Daoy (cell line): Measurements from ENCODE around the gene RPS6KA2. TPM values are rescaled to one million over a fixed set of nuclear protein-coding genes. Genes with fewer than 3 reads are reported as not detected.

ENCODE experiments used
- DNase-seq: peaks from one replicate; pipeline ENCODE4 v3.0.0-alpha.2; 2015; ENCODE audit warnings: low read depth
- total RNA-seq: library from RNA; depleted of rRNA; stranded (reverse); fragments of >200 nt; shearing (Covaris generic); gene quantifications from 2 replicates; pipeline ENCODE4 v1.2.3, GENCODE V29; 2014

Gene RPS6KA2
- total RNA-seq, 1 experiment from 2014 or later = 5.5 TPM

- no peak for DNase-seq
Observed at GRCh38 chr6:166449036-166449435, 178.0 kb downstream of the RPS6KA2 start.

- no peak for DNase-seq
Observed at GRCh38 chr6:166448432-166448831, 178.6 kb downstream of the RPS6KA2 start.

DNA sequence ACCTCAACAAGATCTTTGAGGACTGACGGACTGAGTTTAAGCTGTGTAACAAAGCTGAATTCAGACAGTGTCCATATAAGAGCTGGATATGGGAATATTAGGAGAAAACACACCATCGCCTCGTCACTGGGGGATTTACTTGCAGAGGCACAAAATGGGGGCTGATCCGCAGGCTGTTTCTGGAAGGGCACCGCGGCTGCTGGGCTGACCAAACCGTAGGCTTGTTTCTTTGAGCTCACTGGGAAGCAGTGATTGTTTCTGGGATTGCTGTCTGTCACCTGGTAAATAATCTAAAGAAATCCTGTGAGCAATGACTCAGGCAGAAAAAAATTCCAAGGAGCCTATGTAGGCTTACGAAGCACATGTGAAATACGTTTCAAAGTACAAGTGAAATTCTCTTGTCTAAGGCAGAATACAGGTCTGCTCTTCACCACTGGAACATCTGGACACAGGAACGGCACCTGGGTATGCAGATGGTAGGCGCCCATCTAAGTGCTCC is 180.4 kb downstream of the RPS6KA2 start:
- no peak for DNase-seq

DNA sequence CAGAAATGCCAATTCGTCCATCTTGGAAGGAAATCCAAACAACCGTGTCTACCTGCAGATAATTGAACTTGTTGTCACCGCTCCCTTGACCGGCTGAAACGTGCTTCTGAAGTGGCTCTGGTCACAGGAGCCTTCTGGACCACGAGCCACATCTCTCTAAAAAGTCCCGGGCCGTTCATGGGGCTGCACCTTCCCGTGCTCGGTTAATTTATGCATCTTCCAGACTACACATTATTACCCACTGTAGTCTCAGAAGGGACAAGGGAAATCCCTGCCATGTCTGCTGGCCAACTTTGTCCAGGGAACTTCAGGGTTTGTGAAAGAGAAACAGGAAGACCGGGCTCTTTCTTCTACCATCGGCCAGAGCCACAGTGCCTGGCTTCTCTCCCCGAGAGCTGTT is 180.9 kb downstream of the RPS6KA2 start:
- DNase-seq = no peak

GRCh38 chr6:166444446-166444845 is 182.6 kb downstream of the RPS6KA2 start:
- no peak for DNase-seq

DNA sequence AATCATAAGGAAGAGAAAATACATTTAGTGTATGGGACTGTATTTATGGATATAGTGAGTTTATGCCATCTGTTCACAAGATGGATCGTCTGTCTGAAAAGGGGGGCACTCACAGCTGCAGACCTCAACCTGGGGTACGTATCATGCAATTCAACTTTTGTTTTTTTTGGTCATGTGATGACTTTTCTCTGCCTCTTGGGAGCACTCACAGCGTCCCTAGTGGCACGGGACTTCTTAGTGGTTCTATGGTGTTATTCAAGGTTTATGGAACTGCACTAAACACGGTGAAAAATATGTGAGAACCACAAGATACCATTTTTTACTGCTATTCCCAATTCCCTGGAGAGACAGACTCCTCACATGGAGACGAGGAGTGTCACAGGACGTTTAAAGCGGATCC is 183.9 kb downstream of the RPS6KA2 start:
- no peak for DNase-seq

DNA sequence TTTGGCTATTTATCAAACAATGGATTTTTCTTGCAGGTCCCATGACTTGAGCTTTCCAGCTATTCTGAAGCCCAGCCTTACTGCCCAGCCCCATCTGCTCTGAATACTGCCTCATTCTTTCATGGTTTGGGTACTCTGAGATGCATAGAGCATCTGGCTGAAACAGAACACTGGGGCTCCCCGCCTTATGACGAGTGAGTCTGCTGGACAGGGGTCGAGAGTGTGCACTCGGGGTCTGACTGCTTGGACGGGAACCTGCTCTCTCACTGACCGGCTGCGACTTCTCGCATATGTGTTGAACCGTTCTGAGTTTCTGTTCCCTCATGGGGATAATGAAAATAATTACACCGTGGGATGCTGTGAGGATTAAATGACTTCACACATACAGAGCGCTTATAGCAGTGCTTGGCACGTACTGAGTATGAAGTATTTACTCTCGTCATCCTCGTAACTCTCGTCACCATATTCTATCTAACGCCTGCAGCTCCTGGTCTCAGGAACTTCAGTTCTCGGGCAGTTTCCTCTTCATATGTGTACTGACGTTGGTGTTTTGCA is 184.8 kb downstream of the RPS6KA2 start:
- no peak for DNase-seq

DNA sequence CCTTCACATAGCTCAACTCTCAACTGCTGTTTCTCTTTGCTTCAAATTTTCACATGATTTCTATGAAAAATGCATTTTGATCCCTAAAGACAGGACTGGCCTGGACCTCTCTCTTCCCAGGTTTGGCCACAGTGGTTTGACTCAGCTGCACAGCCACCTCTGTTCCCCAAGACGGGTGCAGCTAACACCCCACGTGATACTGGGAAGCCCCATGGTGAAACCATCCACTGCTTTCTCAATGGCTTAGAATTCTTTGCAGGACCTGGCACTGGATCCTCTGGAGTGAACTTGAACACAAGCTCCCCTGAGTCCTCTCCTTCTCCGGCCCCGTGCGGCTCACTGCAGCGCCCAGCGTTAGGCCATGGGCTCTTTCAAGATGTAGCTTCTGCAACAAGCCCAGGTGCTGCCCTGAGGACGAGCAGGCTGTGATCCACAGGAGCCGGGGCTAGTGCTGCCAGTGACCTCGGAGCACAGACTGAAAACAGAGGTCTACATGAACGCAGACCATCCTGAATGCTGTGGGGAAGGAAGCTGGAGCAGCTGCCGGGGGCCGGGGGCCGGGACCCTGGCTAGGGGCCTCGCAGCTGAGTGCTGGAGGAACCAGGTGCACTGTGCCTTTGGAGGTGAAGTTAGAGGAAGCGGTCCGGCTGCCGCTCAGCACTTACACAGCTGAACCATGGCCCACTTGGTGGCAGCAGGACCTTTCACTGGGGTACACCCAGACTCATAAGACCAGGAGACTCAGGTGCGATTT is 185.5 kb downstream of the RPS6KA2 start:
- DNase-seq = no peak

DNA sequence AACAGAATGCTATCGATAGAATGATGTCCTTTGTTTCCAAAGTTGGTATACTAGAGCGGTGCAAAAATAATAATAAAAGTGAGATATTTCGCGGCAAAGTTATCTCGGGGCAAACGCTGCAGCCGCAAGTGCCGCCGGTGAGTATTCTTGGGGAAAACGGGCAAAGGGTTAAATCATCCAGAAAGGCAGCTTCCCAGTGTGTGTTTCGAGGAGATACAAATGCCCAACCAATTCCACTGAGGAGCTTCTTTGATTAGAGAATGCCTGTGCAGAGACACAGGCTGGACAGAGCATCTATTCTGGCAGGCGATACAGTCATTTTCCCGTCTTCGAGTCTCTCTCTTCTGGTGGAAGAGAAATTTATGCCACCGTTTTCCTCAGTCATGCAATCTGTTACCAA is 186.3 kb downstream of the RPS6KA2 start:
- no peak for DNase-seq

GRCh38 chr6:166440106-166440505 is 186.9 kb downstream of the RPS6KA2 start:
- DNase-seq = no peak

DNA sequence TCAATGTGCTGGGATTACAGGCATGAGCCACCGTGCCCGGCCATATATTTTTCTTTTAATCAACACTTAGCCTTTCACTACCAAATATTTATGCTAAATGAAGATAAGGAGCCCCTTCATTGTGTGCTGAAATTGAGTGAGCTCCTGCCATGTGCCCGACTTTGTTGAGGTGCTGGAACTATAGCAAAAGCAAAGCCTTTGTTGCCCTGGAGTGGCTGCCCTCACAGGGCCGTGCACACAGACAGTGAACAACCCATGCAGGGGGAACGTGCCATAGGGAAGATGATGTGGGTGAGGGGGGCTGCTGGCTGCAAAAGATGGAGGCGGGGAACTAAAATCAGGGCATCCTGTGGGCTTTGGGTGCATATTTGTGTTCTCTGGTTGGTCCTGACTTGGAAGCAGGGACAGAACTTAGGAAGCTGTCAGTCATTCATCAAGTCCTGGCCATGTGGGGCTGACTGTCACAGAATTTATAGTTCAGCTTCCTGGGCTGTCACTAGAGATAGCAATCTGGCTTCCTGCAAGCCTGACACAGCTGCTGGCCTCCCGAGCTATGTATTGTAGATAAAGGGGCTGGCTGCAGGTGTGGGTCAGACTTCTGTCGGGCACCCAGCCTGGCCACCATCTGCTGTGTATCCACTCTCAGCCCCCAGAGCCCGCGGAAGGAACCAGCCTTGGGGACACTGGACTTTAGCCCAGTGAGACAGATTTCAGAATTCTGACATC is 187.5 kb downstream of the RPS6KA2 start:
- no peak for DNase-seq

DNA sequence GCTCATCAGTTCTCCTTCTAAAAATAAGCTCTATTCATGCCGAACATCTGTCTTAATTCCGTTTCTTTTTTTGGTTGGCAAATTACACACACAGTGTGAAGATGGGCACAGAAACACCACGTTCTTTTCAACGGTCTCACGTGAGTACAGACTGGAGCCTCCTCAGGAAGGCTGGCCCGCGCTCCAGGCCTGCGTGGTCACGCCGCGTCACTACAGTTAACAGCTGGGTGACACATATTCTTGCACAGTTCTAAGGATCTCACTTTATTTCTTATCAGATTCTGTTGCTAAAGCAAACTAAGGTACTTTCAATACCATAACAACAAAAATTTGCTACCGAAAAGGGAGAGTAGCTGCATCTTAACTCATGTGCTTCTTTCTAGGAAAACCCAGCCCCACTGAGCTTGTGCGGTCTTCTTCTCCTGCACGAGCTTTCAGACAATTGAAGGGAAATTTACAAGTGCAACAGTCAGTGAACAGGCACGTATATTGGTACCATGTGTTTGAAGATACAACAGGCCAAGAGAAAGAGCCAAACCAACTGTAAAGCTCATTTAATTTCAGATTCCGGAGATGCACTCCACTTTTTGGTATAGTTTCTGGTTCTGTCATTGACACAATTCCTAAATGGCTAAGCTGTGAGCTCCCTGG is 188.7 kb downstream of the RPS6KA2 start:
- DNase-seq = no peak

DNA sequence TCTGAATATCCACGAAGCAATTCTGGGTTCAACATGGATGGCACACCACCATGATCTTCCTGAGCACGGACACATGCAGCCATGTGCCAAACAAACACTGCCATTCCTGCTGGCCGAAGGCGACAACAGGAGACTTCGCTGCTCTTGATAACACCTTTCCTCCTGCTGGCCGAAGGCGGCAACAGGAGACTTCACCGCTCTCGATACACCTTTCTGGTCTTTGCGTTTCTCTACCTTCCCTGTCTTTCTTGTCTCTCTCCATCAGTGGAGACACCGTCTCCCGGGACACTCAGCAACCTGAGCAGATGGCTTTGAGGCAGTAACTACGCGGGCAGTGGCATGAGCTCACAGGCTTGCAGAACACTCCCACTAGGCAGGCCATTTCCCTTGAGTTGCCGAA is 189.4 kb downstream of the RPS6KA2 start:
- no peak for DNase-seq

DNA sequence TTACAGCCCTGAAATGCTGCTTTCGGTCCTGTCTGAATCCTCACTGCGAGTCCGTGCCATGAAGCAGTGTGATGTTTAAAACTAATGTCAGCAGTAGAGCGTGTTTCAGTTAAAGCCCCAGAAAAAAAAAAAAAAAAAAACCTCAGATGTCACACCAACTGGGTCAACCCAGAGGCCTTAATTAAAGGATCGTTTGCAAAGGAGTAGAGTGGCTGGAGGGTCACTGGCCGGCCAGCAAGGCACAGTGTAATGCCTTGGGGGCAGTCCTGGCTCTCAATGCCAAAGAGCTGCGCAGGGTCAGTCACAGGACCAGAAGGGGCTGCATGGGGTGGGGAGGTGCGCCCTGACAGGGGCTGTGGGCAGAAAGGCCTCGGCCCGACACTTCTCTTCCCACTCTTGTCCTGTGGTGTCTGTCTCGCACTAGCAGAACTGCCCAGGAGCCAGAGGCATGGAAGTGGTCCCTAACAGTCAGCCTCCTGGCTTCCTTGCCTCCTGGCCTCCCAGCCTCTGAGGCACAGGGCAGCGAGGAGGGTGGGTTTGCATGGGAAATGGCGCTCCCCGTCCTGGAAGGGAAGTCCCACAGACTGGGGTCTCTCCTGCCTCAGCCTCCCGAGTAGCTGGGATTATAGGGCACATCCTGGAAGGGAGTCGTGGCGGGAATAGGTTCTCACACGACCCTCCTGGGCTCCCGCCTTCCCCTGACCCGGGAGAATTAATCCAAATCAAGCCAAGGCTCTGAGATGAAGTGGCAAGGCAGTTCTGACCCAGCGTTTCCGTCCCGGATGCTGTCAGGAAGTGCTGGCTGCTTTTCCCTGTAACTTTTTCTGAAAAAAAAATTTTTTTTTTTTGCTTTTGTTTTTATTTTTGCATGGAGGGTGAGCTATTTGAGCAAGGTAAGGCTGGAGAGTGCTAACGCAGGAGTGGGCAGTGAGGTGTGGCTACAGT is 190.6 kb downstream of the RPS6KA2 start:
- DNase-seq = no peak

DNA sequence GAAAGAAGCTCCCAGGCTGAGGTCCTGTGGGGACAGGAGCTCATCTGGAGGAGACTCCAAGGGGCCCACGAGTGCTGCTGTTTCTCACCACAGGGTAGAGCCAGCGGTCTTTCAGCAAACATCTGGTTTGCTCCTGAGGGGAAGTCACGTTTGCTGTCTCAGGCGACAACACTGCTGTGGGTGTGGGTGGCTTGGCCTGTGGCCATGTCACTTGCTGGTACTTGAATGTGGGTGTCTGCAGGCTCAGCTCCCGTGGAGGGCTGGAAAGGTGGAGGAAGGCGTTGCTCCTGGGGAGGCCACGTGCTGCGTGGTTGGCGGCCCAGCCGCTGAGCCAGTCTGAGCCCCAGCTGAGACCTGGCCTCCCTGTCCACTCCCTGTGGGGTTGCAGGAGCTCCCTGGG is 191.5 kb downstream of the RPS6KA2 start:
- no peak for DNase-seq

- DNase-seq = no peak
Observed at GRCh38 chr6:166434336-166434735, 192.7 kb downstream of the RPS6KA2 start.

GRCh38 chr6:166433096-166433495 is 194.0 kb downstream of the RPS6KA2 start:
- no peak for DNase-seq

GRCh38 chr6:166430269-166430668 is 196.8 kb downstream of the RPS6KA2 start:
- no peak for DNase-seq

GRCh38 chr6:166424431-166424830 is 202.6 kb downstream of the RPS6KA2 start:
- no peak for DNase-seq

DNA sequence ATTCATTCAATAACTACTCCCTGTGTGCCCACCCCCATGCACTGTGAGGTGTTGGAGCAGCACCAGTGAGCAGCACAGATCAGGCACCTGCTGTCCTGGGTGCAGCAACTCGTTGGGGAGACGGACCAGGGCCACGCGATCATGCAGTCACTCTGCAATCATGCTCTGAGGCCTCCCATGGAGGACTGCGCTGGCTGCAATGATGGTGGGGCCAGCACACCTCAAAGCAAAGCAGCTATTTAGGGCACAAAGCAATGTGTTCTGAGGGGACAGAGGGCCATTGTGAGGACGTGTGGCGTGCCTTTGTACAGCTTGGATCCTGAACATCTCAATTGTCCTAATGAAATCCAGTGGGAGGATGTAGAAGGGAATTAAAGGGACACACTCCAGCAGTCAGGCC is 203.3 kb downstream of the RPS6KA2 start:
- no peak for DNase-seq

GRCh38 chr6:166423051-166423745 is 203.9 kb downstream of the RPS6KA2 start:
- DNase-seq = no peak
